Transverse colon (tissue), 4 donors: ENCODE data around the gene KPNA6. TPM values are rescaled to one million over a fixed set of nuclear protein-coding genes. Genes with fewer than 3 reads are reported as not detected.
"Not testable (repeated sequence)": the region's sequence is repeated elsewhere in the genome, so short reads cannot be mapped to it uniquely, and the experiment has no call there.

ENCODE experiments used
- DNase-seq: peaks from one replicate; pipeline ENCODE4 v3.0.0-alpha.2; 2019
- H3K27ac ChIP-seq, 4 donors: fragments of 200-600 bp; sonication (generic); 2 replicates each; pipeline ENCODE4 v1.5.1; 2016 to 2018; ENCODE audit warnings: inconsistent platforms in 4 of 4
- H3K27me3 ChIP-seq: fragments of 200-600 bp; sonication (generic); 2 replicates; pipeline ENCODE4 v1.5.1; 2017; ENCODE audit warnings: inconsistent platforms
- H3K36me3 ChIP-seq, 4 donors: fragments of 200-600 bp; sonication (generic); 2 replicates each; pipeline ENCODE4 v1.5.1; 2017 to 2019; ENCODE audit warnings: inconsistent platforms in 4 of 4
- H3K4me1 ChIP-seq, 4 donors: fragments of 200-600 bp; sonication (generic); 2 replicates each; pipeline ENCODE4 v1.5.1; 2017 to 2020; ENCODE audit warnings: inconsistent platforms in 4 of 4
- H3K4me3 ChIP-seq, 4 donors: fragments of 200-600 bp; sonication (generic); 1 replicate in 1 of 4; 2 replicates in 3 of 4; pipeline versions ENCODE4 v1.5.1 to v1.6.1; 2017 to 2019; ENCODE audit warnings: inconsistent platforms in 4 of 4
- H3K9me3 ChIP-seq, 2 donors: fragments of 200-600 bp; sonication (generic); 2 replicates each; pipeline ENCODE4 v1.5.1; 2017 to 2019; ENCODE audit warnings: inconsistent platforms in 2 of 2
- CTCF ChIP-seq, 5 experiments: fragments of 200-600 bp in 3 of 5; fragments of 450-650 bp in 2 of 5; sonication (generic) in 3 of 5; IDR thresholded peaks; 1 replicate in 2 of 5; 2 replicates in 3 of 5; pipeline ENCODE4 v1.5.1; 2016 to 2017; ENCODE audit warnings: antibody characterized with exemption in 5 of 5, inconsistent platforms in 3 of 5, mild to moderate bottlenecking in 2 of 5, moderate library complexity in 1 of 5
- EP300 ChIP-seq: sonication (generic); formaldehyde crosslinking; IDR thresholded peaks from one replicate; pipeline ENCODE4 v1.6.1; 2017; ENCODE audit warnings: antibody characterized with exemption, low read depth
- POLR2A ChIP-seq: fragments of 450-650 bp; IDR thresholded peaks from one replicate; pipeline ENCODE4 v1.6.1; 2016; ENCODE audit warnings: antibody characterized with exemption, mild to moderate bottlenecking, moderate library complexity
- POLR2AphosphoS5 ChIP-seq, 3 donors: sonication (generic); formaldehyde crosslinking; IDR thresholded peaks; one replicate each; pipeline ENCODE4 v1.6.1; 2016; ENCODE audit warnings: antibody characterized with exemption in 3 of 3
- WGBS, 2 donors: methylation state at CpG; one replicate each; pipeline ENCODE4 v1.1.5; 2018; ENCODE audit warnings: low coverage in 1 of 2; 5-methylcytosine and 5-hydroxymethylcytosine counted together
- in situ Hi-C, 4 donors: fragments of 200-750 bp; cut with MboI; loops; one replicate each; pipeline versions ENCODE4 v1.15.0 to v1.15.1; 2017; ENCODE audit warnings: low sequenced_read_pairs in 3 of 4, low pct_ligation_motif_present in 1 of 4, low pct_unique_long_range_greater_than_20kb in 1 of 4
- intact Hi-C: fragments of 100-400 bp; cut with DNase I; formaldehyde crosslinking; loops from one replicate; pipeline ENCODE4 v1.15.1; 2023; ENCODE audit warnings: low total_unique reads
- total RNA-seq, 4 donors: library from RNA; depleted of rRNA; stranded (reverse); fragments of >200 nt; gene quantifications; one replicate each; pipeline ENCODE4 v1.1.0, GENCODE V29; 2016

KPNA6 gene
- total RNA-seq, 4 donors from 2014 or later = 20.5 to 30.5 (median 25.4) TPM

- Histone ChIP-seq H3K4me3 (no peak overlapping the region), H3K27me3 (no peaks in the 10 kb centered on the region), H3K27ac (peak overlapping the region in 2 of 4 donors; percentile 10 to 54), H3K9me3 (no peaks in the 10 kb centered on the region), H3K36me3 (no peaks in the 10 kb centered on the region), H3K4me1 (peaks cover 14 to 51% (median 30%) of the 10 kb centered on the region in 4 donors)
- TF ChIP-seq POLR2AphosphoS5 (IDR thresholded peaks at IDR 0.05) (no peak), CTCF (IDR thresholded peaks at IDR 0.05) (no peak), EP300 (no peak), POLR2A (no peak)
- in situ Hi-C loops = no loop called here
- DNase-seq = no peak
- WGBS, 2 donors = 96% methylated on average over 5 of the region's 5 CpGs; no CpG with 5 or more reads in 1 of the 2 donors
- intact Hi-C loops = no loop called here
Observed at GRCh38 chr1:32115496-32115895, 7.6 kb downstream of the KPNA6 start.

GRCh38 chr1:32116531-32116930 lies 8.7 kb downstream of the KPNA6 start:
- peak overlapping the region in 3 of 4 donors; percentile 10 to 57 (median 27) for H3K27ac ChIP-seq
- H3K27me3 ChIP-seq = no peaks in the 10 kb centered on the region
- intact Hi-C loops = no loop called here
- peaks cover 4 to 51% (median 21%) of the 10 kb centered on the region in 4 donors for H3K4me1 ChIP-seq
- no peaks in the 10 kb centered on the region for H3K9me3 ChIP-seq
- WGBS, 2 donors = 90 to 97% methylated on average over 2 to 4 of the region's 4 CpGs
- H3K36me3 ChIP-seq = no peaks in the 10 kb centered on the region
- H3K4me3 ChIP-seq = no peak overlapping the region
- TF ChIP-seq CTCF (IDR thresholded peaks at IDR 0.05) (no peak), EP300 (no peak), POLR2A (no peak)
- no peak for DNase-seq
- in situ Hi-C loops = no loop called here

- 38 to 59% methylated on average over 2 to 5 of the region's 5 CpGs for WGBS, 2 donors
- no peaks in the 10 kb centered on the region for H3K27me3 ChIP-seq
Observed at GRCh38 chr1:32122151-32122550, 14.3 kb downstream of the KPNA6 start.

GRCh38 chr1:32123361-32123760 lies 15.5 kb downstream of the KPNA6 start:
- DNase-seq, H3K27me3 ChIP-seq, in situ Hi-C loops, H3K27ac ChIP-seq, intact Hi-C loops, H3K36me3 ChIP-seq, H3K9me3 ChIP-seq, H3K4me3 ChIP-seq: not testable (repeated sequence)
- 96 to 100% methylated on average over 1 to 2 of the region's 2 CpGs for WGBS, 2 donors
- peaks cover 0 to 35% (median 6%) of the 10 kb centered on the region in 4 donors for H3K4me1 ChIP-seq

More at GRCh38 chr1:32122151-32122550, 14.3 kb downstream of the KPNA6 start:
- no peak overlapping the region for H3K4me3 ChIP-seq
- H3K27ac ChIP-seq = no peak overlapping the region
- H3K36me3 ChIP-seq = no peaks in the 10 kb centered on the region
- no peaks in the 10 kb centered on the region for H3K9me3 ChIP-seq
- H3K4me1 ChIP-seq = peaks cover 0 to 37% (median 9%) of the 10 kb centered on the region in 4 donors
- TF ChIP-seq EP300 (no peak), POLR2AphosphoS5 (IDR thresholded peaks at IDR 0.05) (no peak), CTCF (IDR thresholded peaks at IDR 0.05) (no peak), POLR2A (no peak)
- intact Hi-C loops (no loop called here), in situ Hi-C loops (no loop called here)
- no peak for DNase-seq

GRCh38 chr1:32125313-32125712 lies 17.5 kb downstream of the KPNA6 start:
- Histone ChIP-seq H3K4me1 (peaks cover 0 to 40% (median 4%) of the 10 kb centered on the region in 4 donors), H3K36me3 (peaks cover 0 to 2% (median 0%) of the 10 kb centered on the region in 4 donors), H3K9me3 (no peaks in the 10 kb centered on the region), H3K27me3 (no peaks in the 10 kb centered on the region), H3K4me3 (no peak overlapping the region), H3K27ac (no peak overlapping the region)
- TF ChIP-seq EP300 = no peak
- TF ChIP-seq POLR2A = no peak
- TF ChIP-seq CTCF (IDR thresholded peaks at IDR 0.05) = no peak
- no peak for TF ChIP-seq POLR2AphosphoS5 (IDR thresholded peaks at IDR 0.05)
- 89 to 90% methylated on average over 8 of the region's 8 CpGs for WGBS, 2 donors
- DNase-seq = no peak
- intact Hi-C loops (no loop called here), in situ Hi-C loops (no loop called here)
